Parathyroid adenoma (tissue), 2 donors: ENCODE results near the gene CCDC74A.
A peak's percentile ranks its signal among the peaks of the same experiment; 100 is the strongest.
"Not testable (repeated sequence)": the region's sequence is repeated elsewhere in the genome, so short reads cannot be mapped to it uniquely, and the experiment has no call there.

Source experiments
- H2AFZ ChIP-seq: fragments of 300-600 bp; sonication (generic); one replicate; pipeline ENCODE4 v1.7.0; 2017; ENCODE audit warnings: antibody characterized with exemption, mild to moderate bottlenecking
- H3K27ac ChIP-seq: fragments of 300-600 bp; sonication (generic); one replicate; pipeline ENCODE4 v1.7.0; 2017
- H3K27me3 ChIP-seq: fragments of 300-600 bp; sonication (generic); one replicate; pipeline ENCODE4 v1.7.0; 2017; ENCODE audit warnings: low read length; ENCODE audit not compliant: control insufficient read depth, insufficient read depth
- H3K36me3 ChIP-seq: fragments of 300-600 bp; sonication (generic); one replicate; pipeline ENCODE4 v1.7.0; 2017; ENCODE audit warnings: low read length; ENCODE audit not compliant: control insufficient read depth, insufficient read depth
- H3K4me1 ChIP-seq: fragments of 300-600 bp; sonication (generic); one replicate; pipeline ENCODE4 v1.7.0; 2017; ENCODE audit warnings: control low read depth
- H3K4me2 ChIP-seq: fragments of 300-600 bp; sonication (generic); one replicate; pipeline ENCODE4 v1.7.0; 2017; ENCODE audit warnings: low read length
- H3K4me3 ChIP-seq: fragments of 300-600 bp; sonication (generic); one replicate; pipeline ENCODE4 v1.7.0; 2017; ENCODE audit warnings: low read depth, low read length
- H3K79me2 ChIP-seq: fragments of 300-600 bp; sonication (generic); one replicate; pipeline ENCODE4 v1.7.0; 2017; ENCODE audit warnings: control low read depth
- H3K9ac ChIP-seq: fragments of 300-600 bp; sonication (generic); one replicate; pipeline ENCODE4 v1.7.0; 2017; ENCODE audit warnings: mild to moderate bottlenecking
- H3K9me3 ChIP-seq: fragments of 300-600 bp; sonication (generic); one replicate; pipeline ENCODE4 v1.7.0; 2017; ENCODE audit warnings: low read length; ENCODE audit not compliant: control insufficient read depth
- TF ChIP-seq, protein P1 (sequence below): fragments of 300-600 bp; sonication (generic); IDR thresholded peaks from one replicate; pipeline ENCODE4 v1.7.0; 2017; ENCODE audit warnings: antibody characterized with exemption, mild to moderate bottlenecking
- donor health status: primary hyperparathyroidism.

The CCDC74A gene

GRCh38 chr2:131519466-131519865 lies 8.2 kb upstream of the CCDC74A start:
- no peak overlapping the region for H3K27ac ChIP-seq
- no peaks in the 10 kb centered on the region for H3K9me3 ChIP-seq
- H3K36me3 ChIP-seq, result no peaks in the 10 kb centered on the region
- no peak overlapping the region for H3K4me3 ChIP-seq
- no peaks in the 10 kb centered on the region for H3K4me1 ChIP-seq
- H3K4me2 ChIP-seq, result no peak overlapping the region
- no peaks in the 10 kb centered on the region for H3K27me3 ChIP-seq
- TF ChIP-seq, protein P1, sequence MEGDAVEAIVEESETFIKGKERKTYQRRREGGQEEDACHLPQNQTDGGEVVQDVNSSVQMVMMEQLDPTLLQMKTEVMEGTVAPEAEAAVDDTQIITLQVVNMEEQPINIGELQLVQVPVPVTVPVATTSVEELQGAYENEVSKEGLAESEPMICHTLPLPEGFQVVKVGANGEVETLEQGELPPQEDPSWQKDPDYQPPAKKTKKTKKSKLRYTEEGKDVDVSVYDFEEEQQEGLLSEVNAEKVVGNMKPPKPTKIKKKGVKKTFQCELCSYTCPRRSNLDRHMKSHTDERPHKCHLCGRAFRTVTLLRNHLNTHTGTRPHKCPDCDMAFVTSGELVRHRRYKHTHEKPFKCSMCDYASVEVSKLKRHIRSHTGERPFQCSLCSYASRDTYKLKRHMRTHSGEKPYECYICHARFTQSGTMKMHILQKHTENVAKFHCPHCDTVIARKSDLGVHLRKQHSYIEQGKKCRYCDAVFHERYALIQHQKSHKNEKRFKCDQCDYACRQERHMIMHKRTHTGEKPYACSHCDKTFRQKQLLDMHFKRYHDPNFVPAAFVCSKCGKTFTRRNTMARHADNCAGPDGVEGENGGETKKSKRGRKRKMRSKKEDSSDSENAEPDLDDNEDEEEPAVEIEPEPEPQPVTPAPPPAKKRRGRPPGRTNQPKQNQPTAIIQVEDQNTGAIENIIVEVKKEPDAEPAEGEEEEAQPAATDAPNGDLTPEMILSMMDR, result no peak
- no peak overlapping the region for H3K9ac ChIP-seq
- no peak overlapping the region for H2AFZ ChIP-seq
- H3K79me2 ChIP-seq, result no peaks in the 10 kb centered on the region

GRCh38 chr2:131519871-131520470 lies 7.7 kb upstream of the CCDC74A start:
- H3K36me3 ChIP-seq, result not testable (repeated sequence)

GRCh38 chr2:131520526-131520925 lies 7.2 kb upstream of the CCDC74A start:
- no peaks in the 10 kb centered on the region for H3K4me1 ChIP-seq
- no peak overlapping the region for H3K9ac ChIP-seq
- H3K36me3 ChIP-seq, result no peaks in the 10 kb centered on the region
- H3K79me2 ChIP-seq, result no peaks in the 10 kb centered on the region
- H2AFZ ChIP-seq, result no peak overlapping the region
- H3K4me2 ChIP-seq, result no peak overlapping the region
- H3K27ac ChIP-seq, result no peak overlapping the region
- H3K9me3 ChIP-seq, result no peaks in the 10 kb centered on the region
- TF ChIP-seq, protein P1, result no peak
- H3K27me3 ChIP-seq, result no peaks in the 10 kb centered on the region
- no peak overlapping the region for H3K4me3 ChIP-seq

More at GRCh38 chr2:131519871-131520470, 7.7 kb upstream of the CCDC74A start:
- H2AFZ ChIP-seq, H3K4me1 ChIP-seq, H3K27me3 ChIP-seq, H3K27ac ChIP-seq, H3K9ac ChIP-seq, H3K4me2 ChIP-seq, H3K79me2 ChIP-seq, H3K4me3 ChIP-seq, H3K9me3 ChIP-seq: not testable (repeated sequence)

DNA sequence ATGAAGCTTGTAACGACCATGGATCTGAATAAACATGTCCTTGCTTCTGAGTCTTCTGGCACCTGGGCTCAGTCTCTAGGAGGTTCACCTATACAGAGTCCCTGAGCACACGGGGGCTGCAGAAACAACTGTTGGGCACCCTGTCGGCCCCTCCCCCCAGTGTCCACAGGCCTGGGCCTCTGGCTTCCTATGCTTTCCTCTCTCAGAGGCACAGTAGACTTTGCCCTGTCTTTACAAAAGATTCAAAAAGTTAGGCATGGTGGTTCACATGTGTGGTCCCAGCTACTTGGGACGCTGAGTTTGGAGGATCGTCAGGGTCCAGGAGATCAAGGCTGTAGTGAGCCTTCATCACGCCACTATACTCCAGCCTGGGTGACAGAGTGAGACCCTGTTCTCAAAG lies 6.2 kb upstream of the CCDC74A start:
- H3K27me3 ChIP-seq, H3K4me1 ChIP-seq, H3K4me2 ChIP-seq, H3K27ac ChIP-seq, H3K79me2 ChIP-seq, H3K4me3 ChIP-seq, H3K9me3 ChIP-seq, H3K36me3 ChIP-seq, H3K9ac ChIP-seq, H2AFZ ChIP-seq: not testable (repeated sequence)

DNA sequence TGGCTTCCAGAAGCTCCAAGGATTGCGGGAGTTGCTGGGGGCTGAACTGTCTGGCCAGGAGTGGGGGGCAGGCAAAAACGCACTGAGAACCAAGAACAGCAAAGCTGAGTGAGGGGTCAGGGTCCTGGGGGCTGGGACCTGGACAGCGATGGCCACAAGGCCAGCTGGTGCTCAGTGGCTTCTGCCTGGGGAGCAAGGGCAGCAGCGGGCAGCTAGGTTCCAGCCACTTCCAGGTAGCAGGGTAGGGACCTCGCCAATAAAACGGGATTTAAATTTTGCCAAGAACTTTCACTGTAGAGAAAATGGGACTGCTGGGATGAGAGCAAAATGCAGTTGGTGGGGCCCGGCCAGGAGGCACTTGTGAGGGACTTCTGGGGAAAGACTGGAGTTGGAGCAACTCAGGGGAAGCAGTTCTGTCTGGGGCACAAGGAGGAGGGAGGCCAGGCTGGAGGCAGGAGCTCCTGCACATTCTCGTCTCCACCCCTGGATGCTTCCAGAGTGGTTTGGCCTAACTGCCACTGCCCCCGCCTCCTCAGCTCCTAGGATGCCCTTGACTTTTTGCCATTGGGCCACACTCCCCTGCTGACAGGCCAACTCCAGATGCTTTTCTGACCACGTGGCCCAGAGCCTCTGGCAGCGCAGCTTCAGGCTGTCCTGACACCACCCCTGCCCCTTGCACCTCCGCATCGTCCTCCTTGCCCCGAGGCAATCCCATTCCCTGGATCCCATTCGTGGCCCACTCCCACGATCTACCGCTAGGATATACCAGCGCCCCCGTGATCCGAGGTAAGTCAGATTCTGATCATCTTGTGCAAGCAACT lies 5.5 kb upstream of the CCDC74A start:
- Histone ChIP-seq H3K27me3 (no peaks in the 10 kb centered on the region), H3K4me3 (no peak overlapping the region), H3K27ac (no peak overlapping the region), H3K4me1 (no peaks in the 10 kb centered on the region), H2AFZ (no peak overlapping the region), H3K9me3 (no peaks in the 10 kb centered on the region), H3K9ac (no peak overlapping the region), H3K4me2 (no peak overlapping the region), H3K36me3 (no peaks in the 10 kb centered on the region), H3K79me2 (no peaks in the 10 kb centered on the region)
- TF ChIP-seq, protein P1, result no peak

GRCh38 chr2:131525256-131525655 lies 2.4 kb upstream of the CCDC74A start:
- H3K4me2 ChIP-seq, H3K9ac ChIP-seq, H2AFZ ChIP-seq, H3K36me3 ChIP-seq, H3K9me3 ChIP-seq, H3K27ac ChIP-seq, H3K4me1 ChIP-seq, H3K27me3 ChIP-seq, H3K4me3 ChIP-seq, H3K79me2 ChIP-seq: not testable (repeated sequence)

- not testable (repeated sequence) for H3K79me2 ChIP-seq, H3K4me2 ChIP-seq, H3K9ac ChIP-seq, H3K27me3 ChIP-seq, H3K36me3 ChIP-seq, H3K9me3 ChIP-seq, H3K27ac ChIP-seq, H3K4me1 ChIP-seq, H3K4me3 ChIP-seq
- H2AFZ ChIP-seq, result peak overlapping the region; percentile 50
Observed at GRCh38 chr2:131528981-131529863, 1.5 kb downstream of the CCDC74A start.

DNA sequence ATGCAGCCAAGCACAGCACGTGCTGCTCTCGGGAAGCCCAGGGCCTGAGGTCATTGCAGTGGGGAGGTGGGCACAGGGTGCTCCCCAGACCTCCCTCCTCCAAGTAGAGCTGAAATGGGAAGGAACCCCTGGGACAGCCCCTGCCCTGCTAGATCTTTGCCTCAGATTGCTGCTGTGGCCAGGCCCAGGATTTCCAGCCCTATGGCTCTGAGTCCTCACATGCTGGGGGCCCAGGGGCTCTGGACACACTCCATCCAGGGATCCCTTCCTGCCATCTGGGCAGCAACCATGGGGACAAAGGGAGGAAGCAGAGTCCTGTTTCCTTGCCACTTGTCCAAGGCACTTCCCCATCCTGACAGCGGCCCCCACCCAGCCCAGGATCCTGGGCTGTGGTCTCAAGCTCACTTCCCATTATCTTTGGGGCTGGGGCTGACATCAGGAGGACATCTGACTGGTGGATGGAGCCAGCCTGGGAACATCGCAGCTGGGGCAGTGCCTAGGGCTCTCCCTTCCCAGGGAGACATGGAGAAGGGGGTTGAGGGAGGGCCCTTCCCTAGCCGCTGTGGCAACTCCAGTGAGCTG lies 2.3 kb downstream of the CCDC74A start:
- not testable (repeated sequence) for H3K36me3 ChIP-seq, H3K4me2 ChIP-seq, H3K9me3 ChIP-seq, H3K9ac ChIP-seq, H3K4me1 ChIP-seq, H2AFZ ChIP-seq, H3K79me2 ChIP-seq, H3K27ac ChIP-seq, H3K4me3 ChIP-seq, H3K27me3 ChIP-seq
